Keratinocyte (primary cell): Measurements from ENCODE around the gene AQP5. TPM values are rescaled to one million over a fixed set of nuclear protein-coding genes. Genes with fewer than 3 reads are reported as not detected.

Experiments
- DNase-seq: peaks from one replicate; pipeline ENCODE4 v3.0.0-alpha.2; 2011; ENCODE audit warnings: low read depth, missing footprints, low spot score
- FAIRE-seq: peaks from 2 replicates; lab custom pipeline; 2011; peaks lifted over from hg19 to GRCh38; lab: Jason Lieb, UNC
- H2AFZ ChIP-seq: 2 replicates; pipeline ENCODE4 v1.6.0; 2012; ENCODE audit warnings: low read length, control low read depth, inconsistent platforms; ENCODE audit not compliant: control insufficient read depth
- H3K27ac ChIP-seq: 2 replicates; pipeline ENCODE4 v1.5.1; 2011; ENCODE audit warnings: low read length; ENCODE audit not compliant: control insufficient read depth, insufficient read depth
- H3K27me3 ChIP-seq: 3 replicates; pipeline ENCODE4 v1.6.0; 2011; ENCODE audit warnings: low read length; ENCODE audit not compliant: control insufficient read depth, insufficient read depth; ENCODE audit errors: extremely low read depth
- H3K36me3 ChIP-seq, 2 experiments: 2 replicates in 1 of 2; 3 replicates in 1 of 2; pipeline ENCODE4 v1.5.1; 2011; ENCODE audit warnings: low read length in 2 of 2, mild to moderate bottlenecking in 1 of 2; ENCODE audit not compliant: control insufficient read depth in 2 of 2, insufficient read depth in 2 of 2; ENCODE audit errors: extremely low read depth in 1 of 2
- H3K4me1 ChIP-seq: 3 replicates; pipeline ENCODE4 v1.5.1; 2011; ENCODE audit warnings: low read length; ENCODE audit not compliant: control insufficient read depth, insufficient read depth; ENCODE audit errors: extremely low read depth
- H3K4me2 ChIP-seq: 3 replicates; pipeline ENCODE4 v1.6.0; 2011; ENCODE audit warnings: low read depth, low read length; ENCODE audit not compliant: control insufficient read depth, insufficient read depth; ENCODE audit errors: extremely low read depth
- H3K4me3 ChIP-seq, 3 experiments: fragments of 200-600 bp in 1 of 3; sonication (generic) in 1 of 3; 2 replicates in 2 of 3; 3 replicates in 1 of 3; pipeline ENCODE4 v1.5.1; 2011 to 2016; ENCODE audit warnings: low read length in 3 of 3, mild to moderate bottlenecking in 3 of 3, control low read depth in 2 of 3, inconsistent platforms in 1 of 3, low read depth in 1 of 3, mixed read lengths in 1 of 3, mixed run types in 1 of 3, moderate library complexity in 1 of 3; ENCODE audit not compliant: control insufficient read depth in 2 of 3, insufficient read depth in 2 of 3; ENCODE audit errors: extremely low read depth in 1 of 3
- H3K79me2 ChIP-seq: 2 replicates; pipeline ENCODE4 v1.6.0; 2012; ENCODE audit warnings: low read length; ENCODE audit not compliant: control insufficient read depth, insufficient read depth
- H3K9ac ChIP-seq: 3 replicates; pipeline ENCODE4 v1.6.0; 2011; ENCODE audit warnings: low read length; ENCODE audit not compliant: control insufficient read depth, insufficient read depth; ENCODE audit errors: extremely low read depth
- H3K9me1 ChIP-seq: 3 replicates; pipeline ENCODE4 v1.6.0; 2011; ENCODE audit warnings: low read length; ENCODE audit not compliant: control insufficient read depth, insufficient read depth; ENCODE audit errors: extremely low read depth
- H3K9me3 ChIP-seq: 2 replicates; pipeline ENCODE4 v1.5.1; 2012; ENCODE audit warnings: low read depth, low read length; ENCODE audit not compliant: control insufficient read depth
- H4K20me1 ChIP-seq: 3 replicates; pipeline ENCODE4 v1.6.0; 2011; ENCODE audit warnings: low read length; ENCODE audit not compliant: control insufficient read depth, insufficient read depth; ENCODE audit errors: extremely low read depth
- EZH2 ChIP-seq: IDR thresholded peaks from one replicate; pipeline ENCODE4 v1.6.1; 2012; ENCODE audit warnings: inconsistent platforms, mild to moderate bottlenecking, low read length, moderate library complexity
- dilution Hi-C: fragments of 300-500 bp; cut with MboI; formaldehyde crosslinking; loops from one replicate; pipeline ENCODE4 v1.7.0; 2020; ENCODE audit warnings: low sequenced_read_pairs; ENCODE audit not compliant: extremely low pct_ligation_motif_present
- polyA plus RNA-seq, 5 experiments: library from polyadenylated mRNA; depleted of rRNA in 3 of 5; stranded (reverse) in 3 of 5; stranded (forward) in 1 of 5; unstranded in 1 of 5; fragments of >200 nt; gene quantifications; 1 replicate in 1 of 5; 2 replicates in 3 of 5; 3 replicates in 1 of 5; pipeline versions ENCODE4 v1.2.1 to v1.2.3, GENCODE V29; 2011 to 2012; ENCODE audit warnings: missing spikeins in 2 of 5, low read depth in 1 of 5, low replicate concordance in 1 of 5
- TF ChIP-seq, protein P1 (sequence below), 3 experiments: IDR thresholded peaks in 1 of 3; conservative IDR thresholded peaks in 1 of 3; optimal IDR thresholded peaks in 1 of 3; 2 replicates in 2 of 3; 3 replicates in 1 of 3; pipeline versions ENCODE3 to v1.5.1; 2011; ENCODE audit warnings: low read length in 3 of 3, mild to moderate bottlenecking in 3 of 3, moderate library complexity in 2 of 3, control low read depth in 1 of 3, inconsistent platforms in 1 of 3; ENCODE audit not compliant: insufficient read depth in 2 of 3; ENCODE audit errors: extremely low read depth in 1 of 3

AQP5 gene
- polyA plus RNA-seq, 1 donor (not counting 4 experiments of a cell fraction or from before 2014, with no cell fraction given): not detected

DNA sequence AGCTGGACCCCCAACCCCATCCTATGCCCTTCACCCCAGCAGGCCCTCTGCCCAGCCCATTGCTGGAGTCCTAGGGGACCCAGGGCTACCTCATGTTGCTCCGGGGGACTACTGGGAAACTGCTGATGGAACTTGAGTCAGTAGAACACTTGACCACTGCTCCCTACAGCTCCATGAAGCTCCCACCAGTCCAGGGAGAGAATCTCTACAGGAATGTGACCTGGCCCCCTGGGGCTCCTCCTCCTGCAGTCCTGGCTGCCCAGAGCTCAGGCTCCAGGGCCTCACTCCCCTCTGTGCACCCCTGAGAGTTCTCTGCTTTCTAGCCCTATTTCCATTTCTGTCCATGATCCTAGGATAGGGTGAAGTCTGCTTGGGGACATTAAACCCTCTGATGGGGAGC lies 22.0 kb upstream of the AQP5 start:
- no peak for FAIRE-seq
- dilution Hi-C loops: no loop called here
- TF ChIP-seq, protein P1, sequence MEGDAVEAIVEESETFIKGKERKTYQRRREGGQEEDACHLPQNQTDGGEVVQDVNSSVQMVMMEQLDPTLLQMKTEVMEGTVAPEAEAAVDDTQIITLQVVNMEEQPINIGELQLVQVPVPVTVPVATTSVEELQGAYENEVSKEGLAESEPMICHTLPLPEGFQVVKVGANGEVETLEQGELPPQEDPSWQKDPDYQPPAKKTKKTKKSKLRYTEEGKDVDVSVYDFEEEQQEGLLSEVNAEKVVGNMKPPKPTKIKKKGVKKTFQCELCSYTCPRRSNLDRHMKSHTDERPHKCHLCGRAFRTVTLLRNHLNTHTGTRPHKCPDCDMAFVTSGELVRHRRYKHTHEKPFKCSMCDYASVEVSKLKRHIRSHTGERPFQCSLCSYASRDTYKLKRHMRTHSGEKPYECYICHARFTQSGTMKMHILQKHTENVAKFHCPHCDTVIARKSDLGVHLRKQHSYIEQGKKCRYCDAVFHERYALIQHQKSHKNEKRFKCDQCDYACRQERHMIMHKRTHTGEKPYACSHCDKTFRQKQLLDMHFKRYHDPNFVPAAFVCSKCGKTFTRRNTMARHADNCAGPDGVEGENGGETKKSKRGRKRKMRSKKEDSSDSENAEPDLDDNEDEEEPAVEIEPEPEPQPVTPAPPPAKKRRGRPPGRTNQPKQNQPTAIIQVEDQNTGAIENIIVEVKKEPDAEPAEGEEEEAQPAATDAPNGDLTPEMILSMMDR (optimal IDR thresholded peaks at IDR 0.05 in 1 of 3, IDR thresholded peaks at IDR 0.05 in 1 of 3, conservative IDR thresholded peaks at IDR 0.05 in 1 of 3; ENCODE audit: extremely low read depth in 1 of 3, insufficient read depth in 2 of 3, low read length in 3 of 3): no peak
- TF ChIP-seq EZH2: no peak

DNA sequence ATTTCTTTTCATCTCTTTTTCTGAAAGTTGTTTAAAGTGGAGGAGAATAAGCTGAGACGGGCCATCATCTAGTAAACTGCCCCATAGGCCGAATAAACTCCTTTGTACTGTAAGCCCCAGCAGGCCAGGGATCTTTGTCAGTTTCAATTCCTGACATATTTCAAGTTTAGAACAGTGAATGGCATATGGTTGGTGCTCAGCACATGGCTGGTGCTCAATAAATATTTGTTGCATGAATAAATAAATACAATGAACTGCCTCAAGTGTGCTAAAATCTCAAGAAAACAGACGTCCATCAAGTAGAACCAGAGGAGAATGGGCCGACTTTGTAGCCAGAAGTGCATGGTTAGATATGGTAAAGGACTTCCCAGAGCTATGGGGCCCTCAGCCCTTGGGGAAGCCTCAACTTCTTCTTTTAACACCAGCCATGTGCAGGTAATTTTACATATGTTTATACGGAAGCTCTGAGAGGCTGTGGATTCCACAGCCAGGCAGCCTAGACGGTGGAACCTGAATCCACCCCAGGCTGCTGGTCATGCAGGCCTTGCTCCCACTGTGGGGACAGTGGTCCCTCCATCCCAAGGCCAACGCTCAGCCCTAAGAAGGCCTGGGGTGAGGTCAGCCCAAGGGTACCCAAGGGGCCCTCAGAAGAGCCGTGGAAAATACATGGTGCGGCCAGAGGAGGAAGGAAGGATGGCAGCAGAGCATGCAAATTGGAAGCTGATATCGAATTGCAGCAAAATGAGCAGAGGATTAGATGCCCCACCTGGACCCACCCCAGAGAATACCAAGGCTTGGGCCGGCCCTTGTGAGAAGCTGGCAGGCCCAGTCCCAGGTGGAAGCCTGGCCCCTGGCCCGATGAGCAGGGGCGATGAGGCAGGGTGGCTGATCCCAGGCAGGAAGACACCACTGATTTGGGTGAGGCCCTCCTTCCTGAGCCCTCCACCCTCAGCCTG lies 19.8 kb upstream of the AQP5 start:
- no peaks in the 10 kb centered on the region for H3K9me3 ChIP-seq
- no peak overlapping the region for H3K27ac ChIP-seq
- TF ChIP-seq, protein P1 (optimal IDR thresholded peaks at IDR 0.05 in 1 of 3, IDR thresholded peaks at IDR 0.05 in 1 of 3, conservative IDR thresholded peaks at IDR 0.05 in 1 of 3; ENCODE audit: extremely low read depth in 1 of 3, insufficient read depth in 2 of 3, low read length in 3 of 3): no peak
- TF ChIP-seq EZH2: no peak
- no peak overlapping the region for H2AFZ ChIP-seq
- H3K79me2 ChIP-seq: no peaks in the 10 kb centered on the region
- no peaks in the 10 kb centered on the region for H3K9me1 ChIP-seq
- H4K20me1 ChIP-seq: no peaks in the 10 kb centered on the region
- no peak overlapping the region for H3K9ac ChIP-seq
- no peak overlapping the region for H3K4me2 ChIP-seq
- no peaks in the 10 kb centered on the region for H3K36me3 ChIP-seq
- no peak overlapping the region for H3K4me3 ChIP-seq
- FAIRE-seq: no peak
- peaks cover 33% of the 10 kb centered on the region for H3K4me1 ChIP-seq
- dilution Hi-C loops: no loop called here
- no peak for DNase-seq
- H3K27me3 ChIP-seq: no peaks in the 10 kb centered on the region

More for the DNA sequence above, 22.0 kb upstream of the AQP5 start:
- Histone ChIP-seq H3K9me1 (no peaks in the 10 kb centered on the region), H3K27me3 (no peaks in the 10 kb centered on the region), H2AFZ (no peak overlapping the region), H3K27ac (no peak overlapping the region), H4K20me1 (no peaks in the 10 kb centered on the region), H3K9me3 (no peaks in the 10 kb centered on the region), H3K36me3 (no peaks in the 10 kb centered on the region), H3K9ac (no peak overlapping the region), H3K4me1 (peaks cover 31% of the 10 kb centered on the region), H3K4me2 (no peak overlapping the region), H3K79me2 (no peaks in the 10 kb centered on the region), H3K4me3 (no peak overlapping the region)
- no peak for DNase-seq
